DOHH2 (cell line): ENCODE results near the gene IGFBP1.
"Not testable (repeated sequence)": the region's sequence is repeated elsewhere in the genome, so short reads cannot be mapped to it uniquely, and the experiment has no call there.

ENCODE experiments used
- EZH2phosphoT487 ChIP-seq: fragments of 200-600 bp; sonication (generic); IDR thresholded peaks from 2 replicates; pipeline ENCODE4 v1.6.1; 2017; ENCODE audit warnings: borderline replicate concordance, mild to moderate bottlenecking, antibody characterized with exemption, low read length, moderate library complexity, mixed read lengths
- TF ChIP-seq, protein P1 (sequence below): fragments of 200-600 bp; sonication (generic); IDR thresholded peaks from one replicate; pipeline ENCODE4 v1.5.1; 2014; ENCODE audit warnings: antibody characterized with exemption, mild to moderate bottlenecking, low read depth, low read length; ENCODE audit not compliant: poor library complexity, severe bottlenecking

GRCh38 chr7:45846536-45846935, 41.8 kb upstream of the IGFBP1 start:
- TF ChIP-seq, protein P1, sequence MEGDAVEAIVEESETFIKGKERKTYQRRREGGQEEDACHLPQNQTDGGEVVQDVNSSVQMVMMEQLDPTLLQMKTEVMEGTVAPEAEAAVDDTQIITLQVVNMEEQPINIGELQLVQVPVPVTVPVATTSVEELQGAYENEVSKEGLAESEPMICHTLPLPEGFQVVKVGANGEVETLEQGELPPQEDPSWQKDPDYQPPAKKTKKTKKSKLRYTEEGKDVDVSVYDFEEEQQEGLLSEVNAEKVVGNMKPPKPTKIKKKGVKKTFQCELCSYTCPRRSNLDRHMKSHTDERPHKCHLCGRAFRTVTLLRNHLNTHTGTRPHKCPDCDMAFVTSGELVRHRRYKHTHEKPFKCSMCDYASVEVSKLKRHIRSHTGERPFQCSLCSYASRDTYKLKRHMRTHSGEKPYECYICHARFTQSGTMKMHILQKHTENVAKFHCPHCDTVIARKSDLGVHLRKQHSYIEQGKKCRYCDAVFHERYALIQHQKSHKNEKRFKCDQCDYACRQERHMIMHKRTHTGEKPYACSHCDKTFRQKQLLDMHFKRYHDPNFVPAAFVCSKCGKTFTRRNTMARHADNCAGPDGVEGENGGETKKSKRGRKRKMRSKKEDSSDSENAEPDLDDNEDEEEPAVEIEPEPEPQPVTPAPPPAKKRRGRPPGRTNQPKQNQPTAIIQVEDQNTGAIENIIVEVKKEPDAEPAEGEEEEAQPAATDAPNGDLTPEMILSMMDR: not testable (repeated sequence)
- TF ChIP-seq EZH2phosphoT487: not testable (repeated sequence)
